ENCODE measurements around the gene GOLGA6B. TPM values are rescaled to one million over a fixed set of nuclear protein-coding genes. Genes with fewer than 3 reads are reported as not detected.
"Not testable (repeated sequence)": the region's sequence is repeated elsewhere in the genome, so short reads cannot be mapped to it uniquely, and the experiment has no call there.

GOLGA6B gene
- total RNA-seq, 4 donors from 2014 or later = 0.27 TPM; not detected in 3

DNA sequence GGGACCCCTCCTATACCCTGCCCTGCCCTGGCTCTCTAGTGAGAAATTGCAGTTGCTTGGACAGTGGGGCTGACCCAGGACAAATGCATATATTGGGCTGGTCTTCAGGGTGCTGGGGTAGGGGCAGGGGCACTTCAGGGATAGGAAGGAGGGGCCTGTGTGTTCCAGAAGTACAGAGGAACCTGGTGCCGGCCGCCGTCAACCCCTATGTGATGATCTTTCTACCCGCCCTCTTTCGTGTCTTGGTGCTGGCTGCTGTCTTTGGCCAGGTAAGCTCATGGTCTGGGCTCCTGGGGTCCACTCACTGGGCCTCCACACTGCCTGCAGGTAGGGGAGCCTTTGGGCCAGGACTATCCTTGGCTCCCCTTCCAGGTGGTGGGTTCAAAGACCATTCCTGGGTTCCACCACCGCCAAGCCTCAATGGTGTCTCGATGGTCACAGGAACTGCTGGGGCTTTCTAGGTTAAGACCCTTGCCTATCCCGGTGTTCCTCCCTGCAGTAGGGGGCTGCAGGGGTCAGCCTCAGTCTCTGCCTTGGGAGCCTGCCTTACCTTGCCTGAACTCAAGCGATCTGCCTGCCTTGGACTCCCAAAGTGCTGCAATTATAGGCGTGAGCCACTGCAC is 5.8 kb upstream of the GOLGA6B start:
- H3K4me3 ChIP-seq (replicated peaks in 1 of 3); H3K27me3 ChIP-seq; H3K36me3 ChIP-seq; H3K4me1 ChIP-seq; H3K27ac ChIP-seq; intact Hi-C loops (cut with DNase I); H3K9me3 ChIP-seq: not testable (repeated sequence)
- 75 to 86% methylated on average over 5 to 9 of the region's 10 CpGs for WGBS, 2 donors
- DNase-seq = peak in 1 of 2 donors; percentile 0

DNA sequence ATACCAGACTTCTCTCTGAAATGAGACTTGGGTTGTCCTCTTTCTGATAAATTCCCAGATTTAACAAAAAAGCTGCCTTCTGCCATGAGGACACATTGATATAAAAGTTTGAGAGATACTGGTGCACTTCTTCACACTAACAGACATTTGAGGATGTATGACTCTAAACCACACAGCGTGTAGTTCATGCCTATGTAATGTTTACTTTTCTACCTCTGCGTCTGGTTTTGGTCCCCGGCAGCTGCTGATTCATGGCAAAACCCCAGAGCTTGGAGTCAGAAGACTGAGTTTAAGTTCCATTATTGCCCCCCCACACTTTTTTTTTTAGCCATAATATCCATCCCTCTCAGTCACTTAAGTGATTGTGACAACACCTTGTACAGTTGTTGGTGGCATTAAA is 1.5 kb downstream of the GOLGA6B start:
- intact Hi-C loops (cut with DNase I); H3K27ac ChIP-seq; H3K27me3 ChIP-seq; H3K4me1 ChIP-seq; H3K4me3 ChIP-seq (replicated peaks in 1 of 3); H3K36me3 ChIP-seq; DNase-seq; H3K9me3 ChIP-seq: not testable (repeated sequence)
- no CpG with 5 or more reads among the region's 3 CpGs for WGBS, 2 donors

DNA sequence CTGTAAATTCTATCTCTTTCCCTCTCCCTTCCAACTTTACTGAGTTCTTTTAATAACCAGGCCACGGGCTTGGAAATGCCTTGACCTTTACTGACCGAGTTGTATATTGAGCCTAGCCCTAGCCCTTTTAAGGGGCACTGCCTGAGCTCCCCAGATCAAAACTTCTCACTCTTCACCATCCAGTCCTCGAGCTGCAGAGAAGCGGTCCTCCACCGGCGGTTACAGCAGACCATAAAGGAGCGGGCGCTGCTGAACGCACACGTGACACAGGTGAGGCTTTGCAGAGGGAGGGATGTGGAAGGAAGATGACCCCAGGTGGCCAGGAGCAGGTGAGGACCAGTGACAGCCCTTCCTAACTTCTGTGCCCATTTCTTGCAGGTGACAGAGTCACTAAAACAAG is 6.6 kb downstream of the GOLGA6B start:
- H3K4me3 ChIP-seq (replicated peaks in 1 of 3); H3K27ac ChIP-seq; H3K27me3 ChIP-seq; intact Hi-C loops (cut with DNase I); DNase-seq; H3K36me3 ChIP-seq; H3K9me3 ChIP-seq; H3K4me1 ChIP-seq: not testable (repeated sequence)
- 82 to 92% methylated on average over 6 to 10 of the region's 10 CpGs for WGBS, 2 donors

DNA sequence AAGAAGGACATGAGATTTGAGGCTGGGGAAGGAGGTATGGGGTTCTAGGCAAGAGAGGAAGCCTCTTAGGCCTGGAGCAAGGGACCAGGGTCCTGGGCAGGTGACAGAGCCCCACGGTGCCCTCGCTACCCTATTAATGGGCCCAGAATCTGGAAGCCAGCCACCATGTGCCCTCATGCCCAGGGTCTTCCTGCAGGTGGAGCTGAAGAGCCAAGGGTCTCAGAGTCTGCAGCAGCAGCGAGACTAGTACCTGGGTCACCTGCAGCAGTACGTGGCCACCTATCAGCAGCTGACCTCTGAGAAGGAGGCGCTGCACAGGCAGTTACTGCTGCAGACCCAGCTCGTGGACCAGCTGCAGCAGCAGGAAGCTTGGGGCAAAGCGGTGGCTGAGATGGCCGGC is 9.4 kb downstream of the GOLGA6B start:
- H3K4me1 ChIP-seq; H3K27me3 ChIP-seq; DNase-seq; H3K27ac ChIP-seq; H3K36me3 ChIP-seq; H3K4me3 ChIP-seq (replicated peaks in 1 of 3); intact Hi-C loops (cut with DNase I); H3K9me3 ChIP-seq: not testable (repeated sequence)
- WGBS, 2 donors = no CpG with 5 or more reads among the region's 8 CpGs

DNA sequence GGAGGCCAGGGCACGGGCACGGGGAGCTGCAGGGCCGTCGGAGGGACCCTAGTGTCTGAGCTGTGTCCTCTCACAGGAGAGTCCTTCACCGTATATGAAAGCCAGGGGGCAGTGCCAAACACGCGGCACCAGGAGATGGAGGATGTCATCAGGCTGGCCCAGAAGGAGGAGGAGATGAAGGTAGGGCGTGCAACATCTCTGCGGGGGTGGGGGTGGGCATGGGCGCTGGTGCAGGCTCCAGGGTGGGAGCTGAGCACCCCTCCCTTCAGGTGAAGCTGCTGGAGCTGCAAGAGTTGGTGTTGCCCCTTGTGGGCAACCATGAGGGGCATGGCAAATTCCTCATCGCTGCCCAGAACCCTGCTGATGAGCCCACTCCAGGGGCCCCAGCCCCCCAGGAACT is 11.2 kb downstream of the GOLGA6B start:
- H3K9me3 ChIP-seq; intact Hi-C loops (cut with DNase I); DNase-seq; H3K4me3 ChIP-seq (replicated peaks in 1 of 3); H3K27me3 ChIP-seq; H3K36me3 ChIP-seq; H3K4me1 ChIP-seq; H3K27ac ChIP-seq: not testable (repeated sequence)
- 58 to 93% methylated on average over 3 of the region's 11 CpGs for WGBS, 2 donors

DNA sequence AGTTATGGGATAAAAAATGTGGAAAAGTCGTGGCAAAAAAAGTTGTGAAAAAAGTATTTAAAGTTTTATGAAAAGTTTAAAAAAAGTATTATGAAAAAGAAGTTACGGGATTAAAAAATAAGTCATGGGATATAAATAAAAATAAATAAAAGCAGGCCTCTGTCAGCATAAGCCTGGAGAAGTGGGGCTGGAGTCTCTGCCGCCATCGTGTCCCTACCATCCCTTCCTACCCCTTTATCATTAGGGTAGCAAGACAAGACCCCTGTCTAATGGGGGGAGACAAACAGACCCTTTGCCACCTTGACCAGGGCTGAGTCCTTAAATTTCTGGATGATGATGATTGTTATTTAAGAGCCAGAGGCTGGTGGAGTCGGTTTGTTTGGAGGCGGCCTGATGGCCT is 15.3 kb downstream of the GOLGA6B start:
- H3K4me3 ChIP-seq (replicated peaks in 1 of 3); H3K27me3 ChIP-seq; H3K27ac ChIP-seq; H3K9me3 ChIP-seq; H3K36me3 ChIP-seq; H3K4me1 ChIP-seq; DNase-seq: not testable (repeated sequence)
- WGBS, 2 donors = 96% methylated on average over 3 of the region's 6 CpGs
- intact Hi-C loops (cut with DNase I) = loop anchor here (5.0 kb wide), 1 partner anchor 68 kb away; no protein-coding TSS in a partner anchor

DNA sequence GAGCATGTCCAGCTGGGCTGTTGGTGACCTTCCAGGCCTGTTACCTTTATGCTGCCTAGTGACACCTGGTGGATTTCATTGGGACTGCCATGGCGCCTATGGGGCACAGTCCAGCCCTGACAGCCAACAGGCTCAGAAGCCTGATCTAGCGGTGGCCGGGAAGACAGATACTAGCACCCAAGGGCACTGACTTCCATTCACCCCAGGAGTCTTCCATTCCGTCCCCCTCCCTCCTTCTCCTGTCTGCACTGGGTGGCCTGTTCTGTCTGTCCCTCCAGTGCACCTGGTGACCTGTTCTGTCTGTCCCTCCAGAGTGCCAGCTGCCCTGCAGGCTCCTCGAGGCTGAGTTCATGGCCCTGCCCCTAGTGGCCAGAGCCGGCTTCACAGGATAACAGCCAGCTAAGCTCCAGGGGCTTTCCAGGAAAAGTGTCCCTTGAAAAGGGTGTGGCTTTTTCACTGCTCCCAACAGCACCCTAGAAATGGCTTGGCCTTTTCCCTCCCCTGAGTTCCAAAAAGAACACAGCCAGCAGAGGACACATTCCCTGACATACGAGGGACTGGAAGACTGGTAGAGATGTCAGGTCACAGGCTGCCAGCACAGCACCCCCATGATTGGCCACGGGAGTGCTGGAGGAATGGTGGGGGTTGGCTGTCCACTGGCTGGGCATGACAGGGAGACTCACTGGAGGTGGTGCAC is 16.3 kb downstream of the GOLGA6B start:
- H3K9me3 ChIP-seq; H3K27me3 ChIP-seq; H3K4me3 ChIP-seq (replicated peaks in 1 of 3); H3K4me1 ChIP-seq; H3K36me3 ChIP-seq: not testable (repeated sequence)
- TF ChIP-seq, protein P1, sequence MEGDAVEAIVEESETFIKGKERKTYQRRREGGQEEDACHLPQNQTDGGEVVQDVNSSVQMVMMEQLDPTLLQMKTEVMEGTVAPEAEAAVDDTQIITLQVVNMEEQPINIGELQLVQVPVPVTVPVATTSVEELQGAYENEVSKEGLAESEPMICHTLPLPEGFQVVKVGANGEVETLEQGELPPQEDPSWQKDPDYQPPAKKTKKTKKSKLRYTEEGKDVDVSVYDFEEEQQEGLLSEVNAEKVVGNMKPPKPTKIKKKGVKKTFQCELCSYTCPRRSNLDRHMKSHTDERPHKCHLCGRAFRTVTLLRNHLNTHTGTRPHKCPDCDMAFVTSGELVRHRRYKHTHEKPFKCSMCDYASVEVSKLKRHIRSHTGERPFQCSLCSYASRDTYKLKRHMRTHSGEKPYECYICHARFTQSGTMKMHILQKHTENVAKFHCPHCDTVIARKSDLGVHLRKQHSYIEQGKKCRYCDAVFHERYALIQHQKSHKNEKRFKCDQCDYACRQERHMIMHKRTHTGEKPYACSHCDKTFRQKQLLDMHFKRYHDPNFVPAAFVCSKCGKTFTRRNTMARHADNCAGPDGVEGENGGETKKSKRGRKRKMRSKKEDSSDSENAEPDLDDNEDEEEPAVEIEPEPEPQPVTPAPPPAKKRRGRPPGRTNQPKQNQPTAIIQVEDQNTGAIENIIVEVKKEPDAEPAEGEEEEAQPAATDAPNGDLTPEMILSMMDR (IDR thresholded peaks at IDR 0.05) = peak; percentile 16 to 97 (median 75)
- DNase-seq = peak; percentile 88 to 90
- H3K27ac ChIP-seq = peak overlapping the region in 1 of 3 donors; percentile 67
- intact Hi-C loops (cut with DNase I) = loop anchor here (5.0 kb wide), 1 partner anchor 69 kb away; no protein-coding TSS in a partner anchor
- WGBS, 2 donors = 6 to 13% methylated on average over 5 to 7 of the region's 8 CpGs

DNA sequence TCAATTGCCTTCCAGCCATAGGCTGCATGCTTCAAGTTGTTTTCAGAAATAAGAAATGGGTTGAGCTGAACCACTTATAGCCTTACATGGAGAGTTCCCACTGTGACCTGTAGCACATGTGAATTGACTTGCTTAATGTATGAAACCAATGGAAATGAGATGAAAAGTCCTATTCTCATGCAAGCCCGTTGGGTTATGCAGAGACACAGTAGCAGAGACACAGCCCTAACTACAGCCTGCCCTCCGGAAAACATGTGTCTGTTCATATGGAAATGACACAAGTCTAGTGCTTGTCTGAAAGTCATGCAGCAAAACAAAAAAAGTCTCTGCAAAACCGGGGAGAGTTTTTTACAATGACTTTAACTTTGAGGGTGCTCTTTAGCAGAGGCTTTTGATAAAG is 17.0 kb downstream of the GOLGA6B start:
- Histone ChIP-seq H3K9me3 (no peaks in the 10 kb centered on the region), H3K4me1 (peaks cover 0 to 4% of the 10 kb centered on the region in 2 donors), H3K27me3 (no peaks in the 10 kb centered on the region), H3K4me3 (replicated peaks in 1 of 3) (no peak overlapping the region), H3K27ac (no peak overlapping the region), H3K36me3 (no peaks in the 10 kb centered on the region)
- no peak for TF ChIP-seq POLR2A (IDR thresholded peaks at IDR 0.05)
- TF ChIP-seq, protein P1 (IDR thresholded peaks at IDR 0.05) = no peak
- DNase-seq = no peak
- WGBS, 2 donors = 38 to 40% methylated on average over 3 of the region's 3 CpGs
- intact Hi-C loops (cut with DNase I) = loop anchor here (5.0 kb wide), 1 partner anchor 69 kb away; no protein-coding TSS in a partner anchor

Data from thyroid gland (tissue), 4 donors.